NCI-H510A treated with DMSO at 0.1 percent for 48 hours (cell line): ENCODE data around the gene XYLB.

Experiments
- DNase-seq: peaks from one replicate; lab custom pipeline; 2025; lab: John Stamatoyannopoulos, UW

Gene XYLB

DNA sequence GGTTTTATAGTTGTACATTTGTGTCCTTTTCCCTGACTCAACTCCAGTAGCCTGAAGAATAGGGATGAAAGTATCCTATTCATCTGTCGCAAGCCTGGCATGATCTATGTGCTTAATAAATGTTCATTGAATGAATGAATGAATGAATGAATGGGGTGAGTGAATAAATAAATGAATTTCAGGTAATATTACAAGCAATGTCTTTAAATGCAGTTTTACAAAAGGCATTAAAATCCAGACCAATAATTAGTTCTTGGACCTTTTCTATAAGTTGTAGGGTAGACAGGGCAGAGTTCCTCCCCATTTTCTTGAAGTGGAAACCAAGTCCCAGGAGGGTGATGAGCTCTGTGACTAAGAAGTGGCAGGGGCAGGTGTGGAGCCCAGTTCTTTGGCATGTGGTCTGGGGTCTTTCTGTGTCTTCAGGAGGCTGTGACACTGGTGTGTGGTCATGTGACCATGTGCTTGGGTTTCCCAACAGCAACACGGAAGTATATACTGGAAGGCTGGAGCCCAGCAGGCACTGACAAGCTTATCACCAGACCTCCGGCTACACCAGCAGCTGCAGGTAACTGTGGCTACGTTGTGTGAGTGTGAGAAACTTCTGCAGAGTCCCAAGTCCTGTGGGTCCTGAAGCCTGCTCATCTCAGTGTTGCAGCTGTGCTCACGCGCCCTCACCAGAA is 18.3 kb downstream of the XYLB start:
- no peak for DNase-seq

- no peak for DNase-seq
Observed at GRCh38 chr3:38365469-38366062, 19.0 kb downstream of the XYLB start.

DNA sequence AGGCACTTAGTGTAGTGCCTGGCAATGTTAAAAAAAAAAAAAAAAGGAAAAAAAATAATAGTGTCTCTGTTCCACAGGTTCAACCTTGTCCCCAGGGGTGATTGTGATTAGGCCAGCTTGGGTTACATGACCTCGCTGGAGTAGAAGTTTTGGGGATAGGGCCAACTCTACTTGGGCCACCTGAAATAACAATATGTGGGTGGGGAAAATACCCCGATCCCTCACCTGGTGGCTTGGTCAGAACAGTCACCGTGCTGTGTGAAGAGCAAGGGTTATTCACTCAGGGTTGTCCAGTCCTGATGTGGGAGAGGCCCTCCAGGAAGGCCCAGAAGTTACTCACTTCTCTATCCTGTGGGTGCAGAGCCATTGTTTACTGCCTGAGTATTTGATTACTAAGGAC is 19.5 kb downstream of the XYLB start:
- no peak for DNase-seq

DNA sequence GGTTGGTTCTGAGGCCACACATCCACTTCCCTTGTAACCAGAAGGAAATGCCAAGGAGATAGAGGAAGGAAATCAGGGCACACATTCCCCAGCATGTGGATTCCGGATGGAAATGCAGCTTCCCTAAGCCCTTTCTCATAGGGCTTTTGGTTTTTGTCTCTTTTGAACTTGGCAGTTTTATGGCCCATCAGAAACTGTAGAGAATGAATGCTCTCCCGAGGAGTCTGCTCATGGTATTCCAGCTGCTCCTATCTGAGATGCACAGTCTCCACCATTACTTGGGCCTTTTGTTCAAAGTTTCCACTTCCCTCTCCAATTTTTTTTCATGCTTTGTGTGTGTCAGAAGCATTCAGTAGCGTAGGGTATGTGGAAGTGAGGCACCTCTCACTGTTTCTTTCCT is 21.2 kb downstream of the XYLB start:
- DNase-seq = no peak

GRCh38 chr3:38368238-38368637 is 21.7 kb downstream of the XYLB start:
- no peak for DNase-seq

DNA sequence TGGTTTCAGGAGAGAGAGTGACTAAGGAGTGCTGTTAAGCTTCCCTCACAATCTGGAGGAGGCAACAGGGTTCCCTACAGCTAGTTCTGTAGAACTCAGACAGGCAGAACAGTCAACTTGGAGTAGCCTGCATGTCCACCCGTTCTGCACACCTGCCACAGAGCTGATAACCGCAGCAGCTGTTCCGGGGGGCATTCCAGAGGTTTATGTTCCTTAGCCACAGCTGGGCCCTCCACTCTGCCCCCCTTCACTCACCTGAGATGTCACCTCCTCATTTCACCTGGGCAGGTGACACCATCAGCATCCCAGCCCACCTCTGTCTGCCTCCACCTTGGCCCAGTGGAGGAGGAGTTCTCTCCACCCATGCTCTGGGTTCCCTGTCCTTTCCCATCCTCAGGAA is 22.6 kb downstream of the XYLB start:
- no peak for DNase-seq

DNA sequence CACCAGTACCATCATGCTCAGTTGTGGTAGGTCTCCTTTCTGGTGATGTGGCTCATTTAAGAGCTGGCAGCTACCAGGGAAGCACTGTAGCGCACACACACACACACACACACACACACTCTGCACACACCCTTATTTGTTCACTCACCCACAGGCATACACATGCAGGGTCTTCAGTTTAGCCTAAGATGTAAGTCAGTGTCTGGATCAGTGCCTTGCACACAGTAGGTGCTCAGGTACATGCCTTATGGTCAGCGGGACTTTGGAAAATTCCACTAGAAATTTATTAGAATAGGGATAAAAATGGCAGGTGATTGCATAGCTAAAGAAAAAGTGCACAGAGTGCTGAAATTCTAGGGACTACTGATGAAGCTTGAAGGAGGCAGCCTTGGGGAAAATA is 23.6 kb downstream of the XYLB start:
- DNase-seq = no peak

GRCh38 chr3:38370861-38371260 is 24.3 kb downstream of the XYLB start:
- no peak for DNase-seq

- no peak for DNase-seq
Observed at GRCh38 chr3:38371541-38372213, 25.1 kb downstream of the XYLB start.

DNA sequence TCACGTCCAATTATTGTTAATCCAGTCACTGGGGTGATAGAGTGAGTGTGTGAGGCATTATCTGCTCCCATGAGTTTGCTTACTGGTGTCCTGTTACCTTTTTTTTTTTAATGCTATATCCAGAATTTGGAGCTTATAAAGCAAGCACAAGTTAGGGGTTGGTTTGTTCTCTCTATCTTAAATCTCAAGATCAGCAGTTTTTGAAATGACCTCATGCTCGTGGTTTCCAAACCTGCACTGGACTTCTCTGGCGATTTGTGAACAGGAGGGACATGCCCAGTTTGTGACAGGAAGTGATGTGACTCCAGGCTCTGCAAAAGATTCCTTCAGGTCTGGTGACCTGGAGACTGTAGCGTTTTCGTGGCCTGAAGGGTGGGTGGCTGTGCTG is 25.6 kb downstream of the XYLB start:
- no peak for DNase-seq

DNA sequence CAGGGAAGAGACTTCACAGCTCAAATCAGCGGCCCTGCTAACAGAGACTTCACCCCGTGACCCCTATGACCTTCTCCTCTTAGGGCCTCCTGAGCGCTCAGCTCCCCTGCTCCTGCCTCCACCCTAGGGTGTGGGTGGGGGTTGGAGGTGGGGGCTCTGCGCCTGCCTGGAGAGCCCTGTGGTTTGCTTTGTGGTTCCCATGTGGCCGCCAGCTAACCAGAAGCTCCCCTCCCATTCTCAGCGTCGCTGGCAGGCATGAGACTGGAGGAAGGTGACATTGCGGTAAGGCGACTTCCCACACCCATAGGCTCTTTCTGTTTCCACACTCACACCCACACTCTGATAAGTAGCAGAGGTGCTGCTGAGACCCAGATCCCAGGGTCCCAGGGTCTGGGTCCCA is 27.6 kb downstream of the XYLB start:
- DNase-seq = no peak

- DNase-seq = no peak
Observed at GRCh38 chr3:38375072-38375471, 28.5 kb downstream of the XYLB start.

DNA sequence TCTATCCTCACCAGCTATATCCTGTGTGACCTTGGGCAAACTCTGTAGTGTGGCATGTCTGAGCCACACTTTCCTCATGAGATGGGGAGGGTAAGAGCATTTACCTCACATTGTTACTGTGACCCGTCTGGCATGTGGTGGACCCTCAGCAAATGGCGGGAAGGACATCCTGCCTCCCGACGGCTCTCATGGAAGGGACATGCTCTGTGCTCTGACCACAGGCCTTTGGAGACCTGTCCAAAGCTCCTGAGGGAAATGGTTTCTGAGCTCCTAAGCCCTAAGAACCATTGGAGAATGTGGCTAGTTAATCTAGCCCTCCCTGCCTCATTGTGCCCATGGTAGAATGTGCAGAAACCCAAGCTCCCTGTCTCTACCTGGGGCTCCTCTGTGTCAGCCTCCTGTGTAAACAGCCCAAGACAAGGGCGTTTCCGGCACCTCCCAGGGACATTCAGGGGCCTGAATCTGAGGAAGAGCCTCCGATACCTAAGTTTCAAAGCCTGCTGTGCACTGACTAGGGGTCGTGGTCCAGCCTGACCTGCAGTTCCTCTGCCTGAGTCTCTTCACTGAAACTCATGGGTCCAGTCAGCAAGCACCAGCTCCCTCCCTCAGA is 29.0 kb downstream of the XYLB start:
- DNase-seq = no peak

DNA sequence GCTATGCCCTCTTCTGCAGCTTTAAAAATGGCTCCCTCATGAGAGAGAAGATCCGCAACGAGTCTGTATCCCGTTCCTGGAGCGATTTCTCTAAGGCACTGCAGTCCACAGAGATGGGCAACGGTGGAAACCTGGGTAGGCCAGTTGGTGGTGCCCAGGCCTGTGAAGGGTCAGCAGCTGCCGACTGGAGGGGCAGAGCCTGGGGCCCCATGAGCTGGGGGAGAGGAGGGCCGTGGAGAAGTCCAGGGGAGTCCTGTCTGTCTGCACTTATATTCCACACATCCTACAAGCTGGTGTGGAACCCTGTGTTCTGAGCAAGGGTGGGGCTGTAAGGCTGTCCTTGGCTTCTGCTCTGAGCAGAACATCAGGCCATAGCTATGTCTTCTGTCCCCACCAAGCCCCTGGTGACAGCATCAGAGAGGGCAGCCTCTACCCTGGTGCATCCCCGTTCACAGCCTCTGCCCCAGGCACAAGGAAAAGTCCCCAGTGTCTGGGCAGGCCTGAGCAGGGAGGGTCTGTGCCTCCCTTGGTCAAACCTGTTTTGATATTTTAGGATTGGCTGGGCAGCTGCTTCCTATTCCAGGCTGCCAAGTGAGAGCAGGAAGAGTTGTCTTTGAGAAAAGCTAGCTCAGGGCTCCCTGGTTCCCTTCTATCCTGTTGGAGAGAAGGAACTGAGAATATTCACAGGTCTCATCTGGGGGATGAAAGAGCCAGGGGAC is 29.7 kb downstream of the XYLB start:
- no peak for DNase-seq

- DNase-seq = no peak
Observed at GRCh38 chr3:38379201-38379770, 32.7 kb downstream of the XYLB start.

- DNase-seq = no peak
Observed at GRCh38 chr3:38382506-38383080, 36.0 kb downstream of the XYLB start.

- no peak for DNase-seq
Observed at GRCh38 chr3:38383156-38383875, 36.7 kb downstream of the XYLB start.

GRCh38 chr3:38386992-38387750 is 40.6 kb downstream of the XYLB start:
- DNase-seq = no peak

- no peak for DNase-seq
Observed at GRCh38 chr3:38387862-38388261, 41.3 kb downstream of the XYLB start.

DNA sequence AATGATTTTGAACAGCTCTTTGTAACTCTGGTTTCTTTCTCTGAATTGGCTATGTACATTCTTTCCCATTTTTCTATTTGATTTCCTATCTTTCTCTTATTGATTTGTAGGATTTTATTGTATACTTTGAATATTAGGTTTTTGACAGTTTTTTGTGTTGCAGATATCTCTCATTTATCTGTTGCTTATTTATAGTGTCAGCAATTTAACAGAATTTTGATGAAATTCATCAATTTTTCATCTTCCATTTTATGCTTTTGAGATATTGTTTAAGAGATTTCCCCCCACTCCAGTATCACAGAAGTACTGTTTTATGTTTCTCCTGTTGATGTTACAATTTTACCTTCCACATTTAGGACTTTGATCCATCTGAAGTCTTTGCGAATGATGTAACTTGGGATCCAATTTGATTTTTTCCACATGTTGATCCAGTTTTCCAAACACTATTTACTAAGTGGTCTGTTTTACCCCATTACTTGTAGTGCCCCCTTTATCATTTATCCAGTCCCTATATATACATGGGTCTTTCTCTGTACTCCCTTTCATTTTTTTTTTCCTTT is 46.1 kb downstream of the XYLB start:
- no peak for DNase-seq
